Osteocyte (in vitro differentiated cells): ENCODE data around the gene SMCHD1. TPM values are rescaled to one million over a fixed set of nuclear protein-coding genes. Genes with fewer than 3 reads are reported as not detected.
"Not testable (repeated sequence)": the region's sequence is repeated elsewhere in the genome, so short reads cannot be mapped to it uniquely, and the experiment has no call there.

Experiments used
- DNase-seq: peaks from one replicate; pipeline ENCODE4 v3.0.0; 2021; ENCODE audit warnings: mixed read lengths; ENCODE audit not compliant: unreplicated experiment; ENCODE audit errors: extremely low spot score
- H3K27ac Mint-ChIP-seq: one replicate; pipeline ENCODE4 v1.8.0; 2021; ENCODE audit warnings: mild to moderate bottlenecking, mixed read lengths; ENCODE audit not compliant: unreplicated experiment
- H3K27me3 Mint-ChIP-seq: one replicate; pipeline ENCODE4 v1.8.0; 2021; ENCODE audit warnings: mixed read lengths; ENCODE audit not compliant: unreplicated experiment
- H3K36me3 Mint-ChIP-seq: one replicate; pipeline ENCODE4 v1.8.0; 2021; ENCODE audit warnings: mixed read lengths; ENCODE audit not compliant: unreplicated experiment
- H3K4me1 Mint-ChIP-seq: one replicate; pipeline ENCODE4 v1.8.0; 2021; ENCODE audit warnings: mixed read lengths; ENCODE audit not compliant: unreplicated experiment
- H3K4me3 Mint-ChIP-seq: one replicate; pipeline ENCODE4 v1.8.0; 2021; ENCODE audit warnings: mild to moderate bottlenecking, moderate library complexity, mixed read lengths; ENCODE audit not compliant: unreplicated experiment
- H3K9me3 Mint-ChIP-seq: one replicate; pipeline ENCODE4 v1.8.0; 2021; ENCODE audit warnings: mixed read lengths; ENCODE audit not compliant: unreplicated experiment
- total RNA-seq: library from RNA; stranded (reverse); gene quantifications from 2 replicates; pipeline ENCODE4 v1.2.1, GENCODE V29; 2021
- TF ChIP-seq, protein P1 (sequence below): fragments of 200-600 bp; sonication (generic); IDR thresholded peaks from 2 replicates; pipeline ENCODE4 v1.5.0; 2021; ENCODE audit warnings: antibody characterized with exemption, mild to moderate bottlenecking, moderate library complexity

The SMCHD1 gene
- total RNA-seq, 1 donor from 2014 or later: 58.1 TPM

DNA sequence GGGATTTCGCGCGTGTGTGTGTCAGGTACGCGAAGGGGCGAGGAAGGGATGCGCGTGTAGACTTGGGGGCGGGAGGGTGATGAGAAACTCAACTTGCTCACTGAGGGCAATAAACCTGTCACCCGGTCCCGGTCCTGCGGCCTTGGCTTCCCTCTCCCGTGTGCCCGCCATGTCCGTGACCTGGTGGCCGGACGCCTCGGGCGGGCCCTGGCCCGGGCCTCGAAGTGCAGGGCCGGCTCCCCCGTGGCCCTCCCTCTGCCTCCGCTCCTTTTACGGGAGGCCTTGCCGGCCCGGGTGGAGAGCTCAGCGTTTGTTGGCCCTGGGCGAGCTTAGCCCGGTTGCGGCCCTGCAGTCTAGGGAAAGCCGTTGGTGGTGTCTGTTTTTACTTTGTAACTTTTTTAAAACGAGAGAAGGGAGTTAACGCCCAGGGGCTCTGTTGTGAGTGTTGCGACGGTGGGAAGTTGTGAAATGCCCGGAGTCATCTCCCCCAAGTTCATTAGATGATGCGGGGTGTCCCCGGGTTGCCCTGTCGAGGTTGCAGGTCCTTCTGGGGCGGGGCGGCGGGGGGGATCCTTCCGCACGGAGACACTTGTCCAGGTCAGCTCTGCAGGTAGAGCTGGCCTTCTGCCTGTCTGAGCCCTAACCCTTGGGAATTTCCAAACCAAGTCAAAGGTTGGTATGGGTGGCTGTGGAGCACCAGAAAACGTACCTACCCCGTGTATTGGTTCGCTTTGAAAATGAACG, 883 bp downstream of the SMCHD1 start:
- Mint-ChIP-seq H3K9me3 (no peaks in the 10 kb centered on the region), H3K27ac (peak overlapping the region; percentile 93), H3K36me3 (peaks cover 3% of the 10 kb centered on the region), H3K4me1 (peaks cover 29% of the 10 kb centered on the region), H3K27me3 (peaks cover 2% of the 10 kb centered on the region), H3K4me3 (peak overlapping the region; percentile 91)
- DNase-seq: no peak
- TF ChIP-seq, protein P1, sequence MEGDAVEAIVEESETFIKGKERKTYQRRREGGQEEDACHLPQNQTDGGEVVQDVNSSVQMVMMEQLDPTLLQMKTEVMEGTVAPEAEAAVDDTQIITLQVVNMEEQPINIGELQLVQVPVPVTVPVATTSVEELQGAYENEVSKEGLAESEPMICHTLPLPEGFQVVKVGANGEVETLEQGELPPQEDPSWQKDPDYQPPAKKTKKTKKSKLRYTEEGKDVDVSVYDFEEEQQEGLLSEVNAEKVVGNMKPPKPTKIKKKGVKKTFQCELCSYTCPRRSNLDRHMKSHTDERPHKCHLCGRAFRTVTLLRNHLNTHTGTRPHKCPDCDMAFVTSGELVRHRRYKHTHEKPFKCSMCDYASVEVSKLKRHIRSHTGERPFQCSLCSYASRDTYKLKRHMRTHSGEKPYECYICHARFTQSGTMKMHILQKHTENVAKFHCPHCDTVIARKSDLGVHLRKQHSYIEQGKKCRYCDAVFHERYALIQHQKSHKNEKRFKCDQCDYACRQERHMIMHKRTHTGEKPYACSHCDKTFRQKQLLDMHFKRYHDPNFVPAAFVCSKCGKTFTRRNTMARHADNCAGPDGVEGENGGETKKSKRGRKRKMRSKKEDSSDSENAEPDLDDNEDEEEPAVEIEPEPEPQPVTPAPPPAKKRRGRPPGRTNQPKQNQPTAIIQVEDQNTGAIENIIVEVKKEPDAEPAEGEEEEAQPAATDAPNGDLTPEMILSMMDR: no peak

DNA sequence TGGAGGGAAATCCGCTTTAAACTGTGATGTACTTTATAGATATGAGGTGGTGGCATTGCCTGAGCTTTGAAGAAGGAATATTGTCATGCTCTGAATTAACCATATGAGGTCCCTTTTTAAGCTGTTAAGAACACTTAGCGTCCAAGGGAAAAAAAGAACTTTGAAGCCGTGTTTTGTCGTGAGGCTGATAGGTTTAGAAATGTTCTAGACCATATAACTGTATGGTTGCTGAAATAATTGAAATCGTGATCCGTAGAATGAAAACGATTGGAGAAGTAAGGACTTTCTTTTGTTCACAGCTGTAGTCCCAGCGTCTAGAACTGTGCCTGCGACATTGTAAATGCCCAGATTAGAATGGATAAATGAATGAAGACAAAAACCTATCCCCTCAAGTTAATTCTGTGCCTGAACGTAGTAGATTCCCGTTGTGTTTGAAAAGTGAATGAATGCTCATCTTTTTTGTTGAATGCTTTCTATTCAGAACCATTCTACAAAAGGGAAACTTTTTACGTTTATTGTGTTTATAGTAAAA, 1.5 kb downstream of the SMCHD1 start:
- Mint-ChIP-seq H3K4me3 (peak overlapping the region; percentile 91), H3K36me3 (peaks cover 3% of the 10 kb centered on the region), H3K27me3 (peaks cover 2% of the 10 kb centered on the region), H3K4me1 (peaks cover 29% of the 10 kb centered on the region), H3K9me3 (no peaks in the 10 kb centered on the region), H3K27ac (peak overlapping the region; percentile 93)
- DNase-seq: no peak
- TF ChIP-seq, protein P1: no peak

DNA sequence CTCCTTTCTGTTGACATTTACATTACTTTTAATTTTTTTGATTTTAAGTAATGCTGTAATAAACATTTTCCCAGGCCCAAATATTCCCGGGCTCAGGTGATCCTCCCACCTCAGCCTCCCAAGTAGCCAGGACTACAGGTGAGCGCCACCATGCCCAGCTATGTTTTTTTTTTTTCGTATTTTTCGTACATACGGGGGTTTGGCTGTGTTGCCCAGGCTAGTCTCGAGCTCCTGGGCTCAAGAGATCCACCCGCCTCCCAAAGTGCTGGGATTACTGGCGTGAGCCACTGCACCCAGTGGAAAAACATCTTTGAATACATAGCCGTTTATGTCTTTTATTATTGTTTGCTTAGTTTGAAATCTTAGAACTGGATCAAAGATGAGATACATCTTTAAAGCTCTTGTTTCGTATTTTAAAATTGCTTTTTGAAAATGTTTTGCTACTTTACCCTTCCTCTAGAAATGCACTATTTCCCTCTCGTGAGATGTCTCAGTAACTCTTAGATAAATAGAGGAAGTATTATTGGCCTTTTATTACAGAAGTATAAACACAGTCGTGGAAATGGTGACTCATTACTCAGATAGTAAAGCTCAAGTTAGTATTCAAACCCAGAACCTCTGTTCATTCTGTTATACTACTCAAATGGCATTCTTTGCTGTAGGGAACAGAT, 2.4 kb downstream of the SMCHD1 start:
- Mint-ChIP-seq H3K27ac (peak overlapping the region; percentile 96), H3K9me3 (no peaks in the 10 kb centered on the region), H3K4me1 (peaks cover 32% of the 10 kb centered on the region), H3K36me3 (peaks cover 4% of the 10 kb centered on the region), H3K27me3 (peaks cover 2% of the 10 kb centered on the region), H3K4me3 (peak overlapping the region; percentile 91)
- DNase-seq: no peak
- TF ChIP-seq, protein P1: no peak

DNA sequence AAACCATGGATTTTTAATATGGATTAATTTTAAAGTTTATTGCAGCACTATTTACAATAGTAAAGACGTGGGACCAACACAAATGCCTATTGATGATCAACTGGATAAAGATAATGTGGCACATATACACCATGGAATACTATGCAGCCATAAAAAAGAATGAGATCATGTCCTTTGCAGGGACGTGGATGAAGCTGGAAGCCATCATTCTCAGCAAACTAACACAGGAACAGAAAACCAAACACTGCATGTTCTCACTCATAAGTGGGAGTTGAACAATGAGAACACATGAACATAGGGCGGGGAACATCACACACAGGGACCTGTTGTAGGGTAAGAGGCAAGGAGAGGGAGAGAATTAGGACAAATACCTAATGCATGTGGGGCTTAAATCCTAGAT, 5.3 kb downstream of the SMCHD1 start:
- H3K9me3 Mint-ChIP-seq, H3K27ac Mint-ChIP-seq, H3K4me3 Mint-ChIP-seq, H3K36me3 Mint-ChIP-seq, H3K27me3 Mint-ChIP-seq, DNase-seq: not testable (repeated sequence)
- peaks cover 45% of the 10 kb centered on the region for H3K4me1 Mint-ChIP-seq

DNA sequence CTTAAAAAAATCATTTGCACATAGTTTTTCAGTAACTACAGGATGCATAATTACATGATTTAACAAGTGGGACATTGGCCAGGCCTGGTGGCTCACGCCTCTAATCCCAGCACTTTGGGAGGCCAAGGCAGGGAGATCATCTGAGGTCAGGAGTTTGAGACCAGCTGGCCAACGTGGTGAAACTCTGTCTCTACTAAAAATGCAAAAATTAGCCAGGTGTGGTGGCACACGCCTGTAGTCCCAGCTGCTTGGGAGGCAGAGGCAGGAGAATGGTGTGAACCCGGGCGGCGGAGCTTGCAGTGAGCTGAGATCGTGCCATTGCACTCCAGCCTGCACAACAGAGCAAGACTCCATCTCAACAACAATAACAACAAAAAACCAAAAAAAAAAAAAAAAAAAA, 6.8 kb downstream of the SMCHD1 start:
- not testable (repeated sequence) for H3K27me3 Mint-ChIP-seq, H3K4me3 Mint-ChIP-seq, DNase-seq, H3K36me3 Mint-ChIP-seq, H3K27ac Mint-ChIP-seq, H3K9me3 Mint-ChIP-seq
- H3K4me1 Mint-ChIP-seq: peaks cover 42% of the 10 kb centered on the region

DNA sequence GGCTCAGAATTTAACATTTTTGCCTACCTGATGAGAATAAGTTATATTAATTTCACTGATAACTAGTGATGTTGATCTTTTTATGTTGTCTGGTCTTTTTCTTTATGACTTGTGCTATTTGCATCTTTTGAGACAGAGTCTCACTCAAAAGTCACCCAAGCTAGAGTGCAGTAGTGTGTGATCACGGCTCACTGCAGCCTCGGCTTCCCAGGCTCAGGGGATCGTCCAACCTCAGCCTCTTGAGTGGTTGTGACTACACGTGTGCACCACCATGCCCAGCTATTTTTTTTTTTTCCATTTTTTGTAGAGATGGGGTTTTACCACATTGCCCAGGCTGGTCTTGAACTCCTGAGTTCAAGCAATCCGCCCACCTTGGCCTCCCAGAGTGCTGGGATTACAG, 7.5 kb downstream of the SMCHD1 start:
- H3K4me3 Mint-ChIP-seq: no peak overlapping the region
- peaks cover 13% of the 10 kb centered on the region for H3K36me3 Mint-ChIP-seq
- H3K4me1 Mint-ChIP-seq: peaks cover 38% of the 10 kb centered on the region
- no peaks in the 10 kb centered on the region for H3K27me3 Mint-ChIP-seq
- H3K9me3 Mint-ChIP-seq: no peaks in the 10 kb centered on the region
- no peak for DNase-seq
- TF ChIP-seq, protein P1: no peak
- H3K27ac Mint-ChIP-seq: no peak overlapping the region
